Psoas muscle (tissue), 8 donors: ENCODE data around the gene ARHGAP9. TPM values are rescaled to one million over a fixed set of nuclear protein-coding genes. Genes with fewer than 3 reads are reported as not detected.

Source experiments
- ATAC-seq, 4 donors: fragments of 200-7000 bp; cut with Tn5 transposase; one replicate each; pipeline ENCODE4 v1.9.1; 2020; ENCODE audit warnings: moderate library complexity in 3 of 4, mild to moderate bottlenecking in 2 of 4
- DNase-seq, 2 donors: peaks; one replicate each; pipeline ENCODE4 v3.0.0-alpha.2; 2020
- H3K27ac ChIP-seq: fragments of 200-600 bp; one replicate; pipeline ENCODE4 v1.8.0; 2022
- H3K27me3 ChIP-seq, 3 donors: fragments of 200-600 bp in 1 of 3; one replicate each; pipeline versions ENCODE4 v1.6.1 to v1.8.0; 2013 to 2022; ENCODE audit warnings: low read length in 2 of 3, mild to moderate bottlenecking in 2 of 3, moderate library complexity in 1 of 3; ENCODE audit not compliant: insufficient read depth in 3 of 3
- H3K36me3 ChIP-seq, 2 donors: fragments of 200-600 bp in 1 of 2; one replicate each; pipeline versions ENCODE4 v1.6.1 to v1.8.0; 2013 to 2022; ENCODE audit warnings: low read depth in 1 of 2, mild to moderate bottlenecking in 1 of 2, moderate library complexity in 1 of 2; ENCODE audit not compliant: insufficient read depth in 1 of 2
- H3K4me1 ChIP-seq: fragments of 200-600 bp; one replicate; pipeline ENCODE4 v1.8.0; 2022
- H3K4me3 ChIP-seq: fragments of 200-600 bp; one replicate; pipeline ENCODE4 v1.8.0; 2022; ENCODE audit warnings: mild to moderate bottlenecking
- H3K9me3 ChIP-seq: fragments of 200-600 bp; one replicate; pipeline ENCODE4 v1.8.0; 2022
- WGBS, 3 donors: extraction: QIAGEN DNeasy Blood & Tissue Kit; methylation state at CpG; one replicate each; pipeline versions ENCODE4 v1.1.6 to v1.1.7; 2013; 5-methylcytosine and 5-hydroxymethylcytosine counted together
- intact Hi-C, 2 donors: fragments of 100-400 bp; cut with DNase I; formaldehyde crosslinking; loops; one replicate each; pipeline versions ENCODE4 v1.11.0 to v1.14.2; 2022
- polyA plus RNA-seq, 3 donors: library from polyadenylated mRNA; stranded (reverse); fragments of 200-250 nt; gene quantifications; one replicate each; pipeline ENCODE4 v1.2.3, GENCODE V29; 2013
- total RNA-seq, 4 donors: library from RNA; stranded (reverse); fragmentation: NEBNext Ultra II Directional in 2 of 4; extraction: Animal tissue kit (Norgen Biotek cat#: 25700) in 2 of 4; gene quantifications; one replicate each; pipeline versions ENCODE4 v1.2.1 to v1.2.4, GENCODE V29; 2021 to 2023
- TF ChIP-seq, protein P1 (sequence below): fragments of 200-600 bp; IDR thresholded peaks from one replicate; pipeline ENCODE4 v1.8.0; 2022; ENCODE audit warnings: antibody characterized with exemption
- donor health status: healthy with polysubstance abuse.
- donor health status: DM: no; HTN: no; CAD: no; lungs with moderate emphysema.
- donor health status: Bipolar disorder and iron deficiency.
- donor health status: healthy.
- donor health status: DM: yes; HTN: yes; CAD: no.
- donor health status: DM: no; HTN: no; CAD: no.
- donor health status: DM: no; HTN: no; CAD: no.
- donor health status: DM: yes; HTN: yes; CAD: no.

ARHGAP9 gene
- total and polyA plus RNA-seq, 7 donors: 0.91 to 5.4 (median 2.0) TPM

DNA sequence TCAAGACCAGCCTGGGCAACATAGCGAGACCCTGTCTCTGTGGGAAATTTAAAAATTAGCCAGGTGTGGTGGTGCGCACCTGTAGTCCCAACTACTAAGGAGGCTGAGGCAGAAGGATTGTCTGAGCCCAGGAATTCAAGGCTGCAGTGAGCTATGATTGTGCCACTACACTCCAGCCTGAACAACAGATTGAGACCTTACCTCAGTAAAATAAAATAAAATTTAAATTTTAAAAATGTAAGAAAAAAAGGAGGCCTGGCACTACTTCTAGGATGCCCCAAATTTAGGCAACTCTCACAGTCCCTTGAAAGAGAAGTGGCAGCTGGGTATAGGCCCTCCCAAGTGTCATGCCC lies 25.5 kb downstream of the ARHGAP9 start:
- intact Hi-C loops: loop anchor here in 1 of 2 donors (5.0 kb wide), 1 partner anchor 152 kb away; no protein-coding TSS in a partner anchor
- ATAC-seq: no peak
- H3K4me1 ChIP-seq: peaks cover 35% of the 10 kb centered on the region
- no peak for DNase-seq
- TF ChIP-seq, protein P1, sequence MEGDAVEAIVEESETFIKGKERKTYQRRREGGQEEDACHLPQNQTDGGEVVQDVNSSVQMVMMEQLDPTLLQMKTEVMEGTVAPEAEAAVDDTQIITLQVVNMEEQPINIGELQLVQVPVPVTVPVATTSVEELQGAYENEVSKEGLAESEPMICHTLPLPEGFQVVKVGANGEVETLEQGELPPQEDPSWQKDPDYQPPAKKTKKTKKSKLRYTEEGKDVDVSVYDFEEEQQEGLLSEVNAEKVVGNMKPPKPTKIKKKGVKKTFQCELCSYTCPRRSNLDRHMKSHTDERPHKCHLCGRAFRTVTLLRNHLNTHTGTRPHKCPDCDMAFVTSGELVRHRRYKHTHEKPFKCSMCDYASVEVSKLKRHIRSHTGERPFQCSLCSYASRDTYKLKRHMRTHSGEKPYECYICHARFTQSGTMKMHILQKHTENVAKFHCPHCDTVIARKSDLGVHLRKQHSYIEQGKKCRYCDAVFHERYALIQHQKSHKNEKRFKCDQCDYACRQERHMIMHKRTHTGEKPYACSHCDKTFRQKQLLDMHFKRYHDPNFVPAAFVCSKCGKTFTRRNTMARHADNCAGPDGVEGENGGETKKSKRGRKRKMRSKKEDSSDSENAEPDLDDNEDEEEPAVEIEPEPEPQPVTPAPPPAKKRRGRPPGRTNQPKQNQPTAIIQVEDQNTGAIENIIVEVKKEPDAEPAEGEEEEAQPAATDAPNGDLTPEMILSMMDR: no peak
- no peaks in the 10 kb centered on the region for H3K36me3 ChIP-seq
- no peak overlapping the region for H3K4me3 ChIP-seq
- 96 to 100% (median 99%) methylated on average over 2 of the region's 2 CpGs for WGBS, 3 donors
- no peaks in the 10 kb centered on the region for H3K27me3 ChIP-seq
- no peaks in the 10 kb centered on the region for H3K9me3 ChIP-seq
- peak overlapping the region; percentile 65 for H3K27ac ChIP-seq

DNA sequence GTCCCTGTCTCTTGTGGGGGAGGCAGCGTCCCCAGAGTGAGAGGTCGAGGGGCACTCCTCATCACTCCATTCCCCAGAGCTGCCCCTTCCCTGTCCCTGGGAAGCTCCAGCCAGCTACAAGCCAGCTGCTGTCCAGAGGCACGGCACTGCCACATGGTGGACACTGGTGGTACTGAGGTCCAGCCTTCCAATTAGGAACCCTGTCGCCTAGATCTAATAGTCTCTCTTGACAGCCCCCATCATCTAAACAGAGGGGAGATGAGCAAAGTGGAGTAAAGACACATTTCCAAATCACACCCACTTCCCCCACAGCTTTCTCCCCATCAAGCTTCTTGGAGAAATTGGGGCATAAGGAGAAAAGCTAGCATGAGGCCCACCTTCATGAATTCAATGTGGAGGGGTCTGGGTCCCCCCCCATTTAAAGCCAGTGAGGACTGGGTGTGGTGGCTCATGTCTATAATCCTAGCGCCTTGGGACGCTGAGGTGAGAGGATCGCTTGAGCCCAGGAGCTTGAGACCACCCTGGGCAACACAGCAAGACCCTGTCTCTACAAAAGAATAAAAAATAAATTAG lies 26.6 kb downstream of the ARHGAP9 start:
- ATAC-seq: peak; percentile 71 to 87 (median 81)

DNA sequence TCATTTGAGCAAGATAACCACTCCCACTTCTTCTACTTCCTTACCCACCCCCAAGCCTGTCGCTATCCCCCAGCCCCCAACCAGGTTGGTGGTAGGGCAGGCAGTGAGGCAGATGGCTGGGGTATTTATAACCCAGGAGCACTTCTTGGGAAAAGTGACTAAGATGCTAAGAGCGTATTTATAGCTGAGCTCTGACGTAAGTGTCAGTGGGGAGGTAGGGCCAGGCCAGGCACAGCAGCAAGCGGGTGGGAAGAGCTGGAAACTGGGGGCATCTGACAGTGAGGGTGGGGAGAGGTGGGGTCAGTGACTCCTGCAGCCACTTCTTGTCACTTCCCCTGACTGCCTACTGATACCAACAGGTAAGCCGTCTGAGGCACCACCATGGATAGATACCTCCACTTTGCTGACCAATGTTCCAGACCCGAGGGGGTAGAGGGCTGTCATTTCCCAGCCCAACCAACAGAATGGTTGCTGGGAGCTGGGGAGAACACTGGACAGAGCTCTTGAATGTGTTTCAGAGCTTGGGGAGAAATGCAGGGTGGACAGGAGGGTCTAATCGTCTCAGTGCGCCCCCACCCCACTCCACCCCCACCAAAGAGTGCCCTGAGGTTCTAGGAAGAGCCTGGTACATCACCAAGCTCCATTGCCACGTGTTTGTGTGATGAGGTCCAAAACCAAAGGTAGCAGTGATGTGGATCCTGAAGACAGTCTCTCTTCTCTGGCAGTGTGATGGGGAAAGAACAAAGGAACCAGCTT lies 27.3 kb downstream of the ARHGAP9 start:
- peak; percentile 38 to 64 for DNase-seq
- Histone ChIP-seq H3K4me1 (peaks cover 35% of the 10 kb centered on the region), H3K4me3 (peak overlapping the region; percentile 39), H3K36me3 (no peaks in the 10 kb centered on the region), H3K27me3 (no peaks in the 10 kb centered on the region), H3K27ac (peak overlapping the region; percentile 87), H3K9me3 (no peaks in the 10 kb centered on the region)
- intact Hi-C loops: loop anchor here (2.0 to 5.0 kb wide), 2 partner anchors 146 to 150 kb away; no protein-coding TSS in a partner anchor
- ATAC-seq: peak; percentile 79 to 88 (median 83)
- TF ChIP-seq, protein P1: no peak
- 7 to 13% (median 9%) methylated on average over 9 of the region's 9 CpGs for WGBS, 3 donors

More for the DNA sequence above, 26.6 kb downstream of the ARHGAP9 start:
- Histone ChIP-seq H3K4me1 (peaks cover 35% of the 10 kb centered on the region), H3K4me3 (peak overlapping the region; percentile 39), H3K27me3 (no peaks in the 10 kb centered on the region), H3K36me3 (no peaks in the 10 kb centered on the region), H3K27ac (peak overlapping the region; percentile 87), H3K9me3 (no peaks in the 10 kb centered on the region)
- 18 to 24% (median 22%) methylated on average over 7 of the region's 7 CpGs for WGBS, 3 donors
- DNase-seq: peak; percentile 80 to 90
- TF ChIP-seq, protein P1: peak; percentile 90
- intact Hi-C loops: loop anchor here (2.0 to 5.0 kb wide), 2 partner anchors 146 to 151 kb away; no protein-coding TSS in a partner anchor

DNA sequence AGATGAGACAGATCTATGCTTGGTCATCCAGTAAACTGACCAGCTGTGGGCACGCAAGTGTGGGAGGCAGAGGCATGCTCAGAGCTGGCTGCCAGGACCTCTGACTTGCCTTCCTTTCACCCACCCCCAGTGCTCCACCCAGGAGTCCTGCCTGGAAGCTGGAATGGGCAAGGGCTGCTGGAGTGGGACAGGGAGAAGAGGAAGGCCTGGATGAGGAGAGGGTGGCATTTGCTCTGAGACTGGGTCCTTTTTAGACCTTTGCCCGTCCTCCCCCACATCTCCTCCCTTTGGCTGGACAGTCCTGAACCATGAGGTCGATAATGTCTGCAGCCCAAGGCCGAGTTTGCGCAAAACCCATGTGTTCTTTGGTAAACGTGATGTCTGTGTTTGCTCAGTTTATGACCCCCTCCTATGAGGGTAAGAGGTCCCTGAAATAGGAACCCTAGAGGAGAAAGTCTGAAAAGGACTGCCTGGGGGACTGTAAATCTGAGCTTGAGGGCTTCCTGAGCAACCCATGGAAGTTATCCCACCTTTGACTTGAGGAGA lies 28.4 kb downstream of the ARHGAP9 start:
- Histone ChIP-seq H3K27me3 (no peaks in the 10 kb centered on the region), H3K4me1 (peaks cover 34% of the 10 kb centered on the region), H3K4me3 (no peak overlapping the region), H3K9me3 (no peaks in the 10 kb centered on the region), H3K36me3 (no peaks in the 10 kb centered on the region), H3K27ac (no peak overlapping the region)
- DNase-seq: no peak
- intact Hi-C loops: loop anchor here in 1 of 2 donors (5.0 kb wide), 1 partner anchor 149 kb away; no protein-coding TSS in a partner anchor
- 77 to 85% (median 78%) methylated on average over 6 of the region's 6 CpGs for WGBS, 3 donors
- ATAC-seq: no peak
- TF ChIP-seq, protein P1: no peak
